ENCODE results near the gene CLCNKA.
"Not testable (repeated sequence)": the region's sequence is repeated elsewhere in the genome, so short reads cannot be mapped to it uniquely, and the experiment has no call there.

Gene CLCNKA

GRCh38 chr1:16018749-16019643 lies 2.8 kb upstream of the CLCNKA start:
- no peak for DNase-seq

GRCh38 chr1:16019644-16020277 lies 2.1 kb upstream of the CLCNKA start:
- no peak for DNase-seq

- DNase-seq: no peak
These were observed 1.5 kb upstream of the CLCNKA start for GRCh38 chr1:16020325-16020724.

- not testable (repeated sequence) for DNase-seq
These were observed 958 bp upstream of the CLCNKA start for GRCh38 chr1:16020878-16021277.

GRCh38 chr1:16022393-16022792 lies 557 bp downstream of the CLCNKA start:
- DNase-seq: no peak

- no peak for DNase-seq
These were observed 1.3 kb downstream of the CLCNKA start for GRCh38 chr1:16023050-16023653.

- DNase-seq: not testable (repeated sequence)
These were observed 4.5 kb downstream of the CLCNKA start for GRCh38 chr1:16026302-16026701.

GRCh38 chr1:16026723-16027484 lies 5.1 kb downstream of the CLCNKA start:
- no peak for DNase-seq

GRCh38 chr1:16028237-16029002 lies 6.6 kb downstream of the CLCNKA start:
- DNase-seq: no peak

GRCh38 chr1:16029003-16029268 lies 7.1 kb downstream of the CLCNKA start:
- not testable (repeated sequence) for DNase-seq

GRCh38 chr1:16029288-16029687 lies 7.5 kb downstream of the CLCNKA start:
- no peak for DNase-seq

GRCh38 chr1:16031551-16031950 lies 9.7 kb downstream of the CLCNKA start:
- no peak for DNase-seq

- DNase-seq: peak; percentile 71
These were observed 10.7 kb downstream of the CLCNKA start for GRCh38 chr1:16032388-16033102.

- not testable (repeated sequence) for DNase-seq
These were observed 11.3 kb downstream of the CLCNKA start for GRCh38 chr1:16033103-16033632.

GRCh38 chr1:16036461-16036860 lies 14.6 kb downstream of the CLCNKA start:
- DNase-seq: not testable (repeated sequence)

- no peak for DNase-seq
These were observed 16.7 kb downstream of the CLCNKA start for GRCh38 chr1:16038620-16038912.

GRCh38 chr1:16039871-16040270 lies 18.0 kb downstream of the CLCNKA start:
- DNase-seq: not testable (repeated sequence)

- no peak for DNase-seq
These were observed 19.4 kb downstream of the CLCNKA start for GRCh38 chr1:16041200-16041599.

GRCh38 chr1:16042096-16042495 lies 20.3 kb downstream of the CLCNKA start:
- DNase-seq: no peak

GRCh38 chr1:16042654-16043053 lies 20.8 kb downstream of the CLCNKA start:
- not testable (repeated sequence) for DNase-seq

GRCh38 chr1:16043521-16043920 lies 21.7 kb downstream of the CLCNKA start, which contains the start of gene CLCNKB:
TSS of gene CLCNKB (plus strand) at chr1:16043782. CDS start at chr1:16044493, 711 bp downstream.
- DNase-seq: no peak

- DNase-seq: no peak
These were observed 22.1 kb downstream of the CLCNKA start for GRCh38 chr1:16043950-16044349.

Measured in activated CD4-positive, alpha-beta T cell treated with anti-CD3 and anti-CD28 coated beads, Interleukin-2, amount 50 U/mL, for 16 hours (primary cell).